COLO668 (cell line): ENCODE measurements around the gene DLGAP1.

Source experiments
- DNase-seq: peaks from one replicate; lab custom pipeline; 2025; ENCODE audit not compliant: unreplicated experiment; lab: John Stamatoyannopoulos, UW

The DLGAP1 gene

GRCh38 chr18:3728704-3729437 lies 726.2 kb downstream of the DLGAP1 start:
- no peak for DNase-seq

GRCh38 chr18:3727274-3727673 lies 727.8 kb downstream of the DLGAP1 start:
- no peak for DNase-seq

GRCh38 chr18:3726238-3726951 lies 728.7 kb downstream of the DLGAP1 start:
- DNase-seq = peak; percentile 85

- DNase-seq = no peak
Observed at GRCh38 chr18:3725115-3725514, 730.0 kb downstream of the DLGAP1 start.

GRCh38 chr18:3723554-3723953 lies 731.6 kb downstream of the DLGAP1 start:
- no peak for DNase-seq

GRCh38 chr18:3722649-3723433 lies 732.3 kb downstream of the DLGAP1 start:
- DNase-seq = no peak

- no peak for DNase-seq
Observed at GRCh38 chr18:3721771-3722648, 733.1 kb downstream of the DLGAP1 start.

GRCh38 chr18:3720818-3721545 lies 734.1 kb downstream of the DLGAP1 start:
- peak; percentile 58 for DNase-seq

- DNase-seq = no peak
Observed at GRCh38 chr18:3720159-3720558, 734.9 kb downstream of the DLGAP1 start.

GRCh38 chr18:3717376-3718025 lies 737.6 kb downstream of the DLGAP1 start:
- no peak for DNase-seq

GRCh38 chr18:3716116-3716660 lies 738.9 kb downstream of the DLGAP1 start:
- no peak for DNase-seq

- DNase-seq = peak; percentile 56
Observed at GRCh38 chr18:3715231-3716080, 739.7 kb downstream of the DLGAP1 start.

- DNase-seq = no peak
Observed at GRCh38 chr18:3713708-3714107, 741.4 kb downstream of the DLGAP1 start.

- DNase-seq = no peak
Observed at GRCh38 chr18:3713166-3713565, 741.9 kb downstream of the DLGAP1 start.

- no peak for DNase-seq
Observed at GRCh38 chr18:3712491-3712890, 742.6 kb downstream of the DLGAP1 start.

- DNase-seq = peak; percentile 38
Observed at GRCh38 chr18:3710712-3711301, 744.3 kb downstream of the DLGAP1 start.

- no peak for DNase-seq
Observed at GRCh38 chr18:3709205-3709604, 745.9 kb downstream of the DLGAP1 start.
